ENCODE data around the gene JARID2.
A peak's percentile ranks its signal among the peaks of the same experiment; 100 is the strongest.

JARID2 gene

GRCh38 chr6:15441981-15442380, 196.1 kb downstream of the JARID2 start:
- DNase-seq (ENCODE audit: low read depth): no peak

- DNase-seq (ENCODE audit: low read depth): no peak
These were observed 196.6 kb downstream of the JARID2 start for GRCh38 chr6:15442467-15442866.

- DNase-seq (ENCODE audit: low read depth): peak; percentile 57
These were observed 197.4 kb downstream of the JARID2 start for GRCh38 chr6:15443119-15443830.

- no peak for DNase-seq (ENCODE audit: low read depth)
These were observed 198.3 kb downstream of the JARID2 start for GRCh38 chr6:15444081-15444731.

- no peak for DNase-seq (ENCODE audit: low read depth)
These were observed 199.0 kb downstream of the JARID2 start for GRCh38 chr6:15444881-15445280.

GRCh38 chr6:15447546-15448267, 201.8 kb downstream of the JARID2 start:
- no peak for DNase-seq (ENCODE audit: low read depth)

GRCh38 chr6:15449011-15449410, 203.1 kb downstream of the JARID2 start:
- no peak for DNase-seq (ENCODE audit: low read depth)

- no peak for DNase-seq (ENCODE audit: low read depth)
These were observed 205.9 kb downstream of the JARID2 start for GRCh38 chr6:15451738-15452137.

GRCh38 chr6:15452182-15452941, 206.5 kb downstream of the JARID2 start:
- DNase-seq (ENCODE audit: low read depth): no peak

GRCh38 chr6:15453186-15453585, 207.3 kb downstream of the JARID2 start:
- no peak for DNase-seq (ENCODE audit: low read depth)

GRCh38 chr6:15453622-15454021, 207.8 kb downstream of the JARID2 start:
- DNase-seq (ENCODE audit: low read depth): no peak

- no peak for DNase-seq (ENCODE audit: low read depth)
These were observed 210.6 kb downstream of the JARID2 start for GRCh38 chr6:15456422-15456821.

- no peak for DNase-seq (ENCODE audit: low read depth)
These were observed 211.3 kb downstream of the JARID2 start for GRCh38 chr6:15457121-15457650.

GRCh38 chr6:15458021-15458459, 212.2 kb downstream of the JARID2 start:
- DNase-seq (ENCODE audit: low read depth): no peak

GRCh38 chr6:15460110-15460727, 214.3 kb downstream of the JARID2 start:
- no peak for DNase-seq (ENCODE audit: low read depth)

- DNase-seq (ENCODE audit: low read depth): no peak
These were observed 215.5 kb downstream of the JARID2 start for GRCh38 chr6:15461127-15461944.

GRCh38 chr6:15462256-15462655, 216.4 kb downstream of the JARID2 start:
- DNase-seq (ENCODE audit: low read depth): no peak

GRCh38 chr6:15462717-15463525, 217.1 kb downstream of the JARID2 start:
- peak; percentile 42 for DNase-seq (ENCODE audit: low read depth)

GRCh38 chr6:15464211-15464725, 218.4 kb downstream of the JARID2 start:
- DNase-seq (ENCODE audit: low read depth): no peak

GRCh38 chr6:15465212-15465611, 219.3 kb downstream of the JARID2 start:
- DNase-seq (ENCODE audit: low read depth): no peak
